Right lobe of liver (tissue), 6 donors: ENCODE data around the gene TMX1. TPM values are rescaled to one million over a fixed set of nuclear protein-coding genes. Genes with fewer than 3 reads are reported as not detected.

Experiments used
- ATAC-seq, 4 donors: fragments of 200-7000 bp; cut with Tn5 transposase; one replicate each; pipeline ENCODE4 v1.9.1; 2020; ENCODE audit warnings: mild to moderate bottlenecking in 4 of 4, moderate library complexity in 4 of 4
- DNase-seq, 3 donors: peaks; one replicate each; pipeline ENCODE4 v3.0.0-alpha.2; 2020
- H3K27ac ChIP-seq, 3 donors: fragments of 200-600 bp; one replicate each; pipeline ENCODE4 v1.8.0; 2022
- H3K27me3 ChIP-seq, 2 donors: fragments of 200-600 bp; one replicate each; pipeline ENCODE4 v1.8.0; 2022
- H3K36me3 ChIP-seq, 4 donors: fragments of 200-600 bp; sonication (generic) in 1 of 4; one replicate each; pipeline versions ENCODE4 v1.5.1 to v1.8.0; 2017 to 2022; ENCODE audit warnings: control low read depth in 1 of 4
- H3K4me1 ChIP-seq, 4 donors: fragments of 200-600 bp; sonication (generic) in 1 of 4; one replicate each; pipeline versions ENCODE4 v1.5.1 to v1.8.0; 2017 to 2022; ENCODE audit warnings: control low read depth in 1 of 4
- H3K4me3 ChIP-seq, 3 donors: fragments of 200-600 bp; one replicate each; pipeline ENCODE4 v1.8.0; 2022
- H3K9me3 ChIP-seq, 4 donors: fragments of 200-600 bp; sonication (generic) in 1 of 4; one replicate each; pipeline versions ENCODE4 v1.5.1 to v1.8.0; 2017 to 2022; ENCODE audit warnings: control low read depth in 1 of 4
- CTCF ChIP-seq, 4 donors: fragments of 200-600 bp in 3 of 4; fragments of 450-650 bp in 1 of 4; IDR thresholded peaks; one replicate each; pipeline versions ENCODE4 v1.5.1 to v1.8.0; 2016 to 2022; ENCODE audit warnings: antibody characterized with exemption in 4 of 4, mild to moderate bottlenecking in 2 of 4
- POLR2A ChIP-seq: fragments of 450-650 bp; IDR thresholded peaks from one replicate; pipeline ENCODE4 v1.6.1; 2017; ENCODE audit warnings: antibody characterized with exemption, mild to moderate bottlenecking
- WGBS: methylation state at CpG from one replicate; pipeline ENCODE4 v1.1.6; 2018; ENCODE audit warnings: low coverage, low lambda C conversion rate; ENCODE audit not compliant: insufficient coverage; ENCODE audit errors: missing lambda C conversion rate; 5-methylcytosine and 5-hydroxymethylcytosine counted together
- intact Hi-C, 2 donors: fragments of 100-400 bp; cut with DNase I; formaldehyde crosslinking; loops; one replicate each; pipeline versions ENCODE4 v1.11.2 to v1.14.1; 2022
- total RNA-seq, 6 experiments: library from RNA; depleted of rRNA in 2 of 6; stranded (reverse); fragments of >200 nt in 2 of 6; fragmentation: NEBNext Ultra II Directional in 3 of 6; extraction: Animal tissue kit (Norgen Biotek cat#: 25700) in 3 of 6; gene quantifications; one replicate each; pipeline versions ENCODE4 v1.1.0 to v1.2.4, GENCODE V29; 2016 to 2023
- donor health status: DM: no; HTN: yes; CAD: no.
- donor health status: DM: no; HTN: no; CAD: no.
- donor health status: DM: no; HTN: no; CAD: no.
- donor health status: DM: no; HTN: yes; CAD: no.
- donor health status: DM: no; HTN: yes; CAD: no.

TMX1 gene
- total RNA-seq, 6 experiments from 2014 or later = 11.3 to 18.4 (median 17.0) TPM

GRCh38 chr14:51295646-51296263 is 55.7 kb downstream of the TMX1 start:
- ATAC-seq = no peak
- Histone ChIP-seq H3K27me3 (no peaks in the 10 kb centered on the region), H3K36me3 (no peaks in the 10 kb centered on the region), H3K9me3 (no peaks in the 10 kb centered on the region), H3K4me1 (no peaks in the 10 kb centered on the region), H3K27ac (no peak overlapping the region), H3K4me3 (no peak overlapping the region)
- WGBS = 76% methylated on average over 5 of the region's 6 CpGs
- no peak for DNase-seq
- no peak for TF ChIP-seq POLR2A
- TF ChIP-seq CTCF (IDR thresholded peaks at IDR 0.05) = no peak
- intact Hi-C loops = no loop called here

GRCh38 chr14:51297066-51297465 is 57.0 kb downstream of the TMX1 start:
- Histone ChIP-seq H3K27ac (no peak overlapping the region), H3K4me3 (no peak overlapping the region), H3K4me1 (no peaks in the 10 kb centered on the region), H3K9me3 (no peaks in the 10 kb centered on the region), H3K36me3 (no peaks in the 10 kb centered on the region), H3K27me3 (no peaks in the 10 kb centered on the region)
- no peak for ATAC-seq
- WGBS = 53% methylated on average over 3 of the region's 3 CpGs
- no peak for DNase-seq
- TF ChIP-seq POLR2A (no peak), CTCF (IDR thresholded peaks at IDR 0.05) (no peak)
- intact Hi-C loops = no loop called here

- intact Hi-C loops = no loop called here
- H3K4me3 ChIP-seq = no peak overlapping the region
- WGBS = 88% methylated on average over 1 of the region's 1 CpG
- ATAC-seq (no peak), DNase-seq (no peak)
- no peak overlapping the region for H3K27ac ChIP-seq
- H3K36me3 ChIP-seq = no peaks in the 10 kb centered on the region
- H3K27me3 ChIP-seq = no peaks in the 10 kb centered on the region
- TF ChIP-seq CTCF (IDR thresholded peaks at IDR 0.05) = no peak
- TF ChIP-seq POLR2A = no peak
- H3K4me1 ChIP-seq = no peaks in the 10 kb centered on the region
- no peaks in the 10 kb centered on the region for H3K9me3 ChIP-seq
Observed at GRCh38 chr14:51298895-51299294, 58.8 kb downstream of the TMX1 start.

GRCh38 chr14:51302295-51303030 is 62.4 kb downstream of the TMX1 start:
- ATAC-seq (no peak), DNase-seq (no peak)
- H3K36me3 ChIP-seq = no peaks in the 10 kb centered on the region
- no peaks in the 10 kb centered on the region for H3K9me3 ChIP-seq
- no peak overlapping the region for H3K27ac ChIP-seq
- 87% methylated on average over 2 of the region's 3 CpGs for WGBS
- no peaks in the 10 kb centered on the region for H3K4me1 ChIP-seq
- H3K27me3 ChIP-seq = no peaks in the 10 kb centered on the region
- no peak for TF ChIP-seq POLR2A
- TF ChIP-seq CTCF (IDR thresholded peaks at IDR 0.05) = no peak
- intact Hi-C loops = no loop called here
- H3K4me3 ChIP-seq = no peak overlapping the region
